GM18867 (cell line): Measurements from ENCODE around the gene CREBBP.

Experiments
- ATAC-seq: cut with Tn5 transposase; IDR thresholded peaks from one replicate; pipeline ENCODE4 v1.9.1; 2021; ENCODE audit warnings: mild to moderate bottlenecking, moderate library complexity; ENCODE audit not compliant: unreplicated experiment

The CREBBP gene

DNA sequence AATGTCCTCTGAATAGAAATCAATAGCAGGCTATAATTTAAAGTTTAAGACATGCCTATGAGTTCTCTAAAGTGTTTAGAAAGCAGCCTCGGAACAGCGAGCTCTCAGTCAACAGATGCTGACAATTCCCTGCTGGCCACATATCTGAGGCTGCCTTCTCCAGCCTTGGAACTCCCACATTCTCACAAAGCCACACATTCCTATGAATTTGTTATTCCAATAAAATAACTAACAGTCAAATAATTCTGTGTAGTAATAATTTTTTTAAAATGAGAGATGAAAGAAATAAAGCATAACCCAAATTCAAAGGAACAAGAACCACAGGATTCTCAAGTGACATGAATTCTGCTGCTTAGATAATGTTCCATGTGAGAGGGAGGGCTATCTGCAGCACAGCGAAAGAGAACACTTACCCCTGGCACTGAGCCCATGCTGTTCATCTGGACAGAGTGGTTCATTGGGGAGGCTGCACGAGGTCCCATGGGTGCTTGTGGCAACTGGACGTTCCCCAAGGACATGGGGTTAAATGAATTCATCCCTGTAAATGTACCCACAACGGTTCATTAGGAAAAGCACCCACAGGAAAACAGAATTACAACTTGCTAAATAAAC lies 106.3 kb downstream of the CREBBP start:
- ATAC-seq, result no peak

DNA sequence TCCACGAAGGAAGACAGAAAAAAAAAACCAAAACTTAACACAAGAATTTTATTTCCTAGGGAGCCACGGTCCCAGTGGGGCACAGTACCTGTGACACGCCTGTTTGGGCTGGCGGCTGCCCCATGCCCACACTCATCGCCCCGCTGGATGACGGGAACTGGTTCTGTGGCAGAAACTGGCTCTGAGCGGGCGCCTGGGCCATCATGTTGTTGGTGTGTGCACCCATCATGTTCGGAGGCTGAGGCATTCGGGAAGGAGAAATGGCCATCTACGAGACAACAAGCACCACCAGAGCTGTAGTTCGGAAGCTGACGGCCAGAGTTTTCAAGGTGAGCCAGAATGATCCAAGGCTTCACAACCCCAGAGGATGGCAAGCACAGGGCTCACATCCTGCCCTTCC lies 106.8 kb downstream of the CREBBP start:
- ATAC-seq, result no peak

DNA sequence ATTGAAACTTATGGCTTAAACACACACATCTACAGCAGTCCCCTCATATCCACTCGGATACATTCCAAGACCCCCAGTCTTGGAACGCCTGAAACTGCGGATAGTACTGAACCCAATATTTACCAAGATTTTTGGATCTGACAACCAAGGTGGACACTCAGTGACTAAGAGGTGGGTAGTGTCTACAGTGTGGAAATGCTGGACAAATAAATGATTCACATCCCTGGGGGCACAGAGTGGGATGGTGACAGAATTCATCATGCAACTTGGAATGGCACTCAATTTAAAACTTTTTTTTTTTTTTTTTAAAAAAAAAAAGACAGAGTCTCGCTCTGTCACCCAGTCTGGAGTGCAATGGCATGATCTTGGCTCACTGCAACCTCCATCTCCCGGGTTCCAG lies 109.0 kb downstream of the CREBBP start:
- ATAC-seq, result no peak

DNA sequence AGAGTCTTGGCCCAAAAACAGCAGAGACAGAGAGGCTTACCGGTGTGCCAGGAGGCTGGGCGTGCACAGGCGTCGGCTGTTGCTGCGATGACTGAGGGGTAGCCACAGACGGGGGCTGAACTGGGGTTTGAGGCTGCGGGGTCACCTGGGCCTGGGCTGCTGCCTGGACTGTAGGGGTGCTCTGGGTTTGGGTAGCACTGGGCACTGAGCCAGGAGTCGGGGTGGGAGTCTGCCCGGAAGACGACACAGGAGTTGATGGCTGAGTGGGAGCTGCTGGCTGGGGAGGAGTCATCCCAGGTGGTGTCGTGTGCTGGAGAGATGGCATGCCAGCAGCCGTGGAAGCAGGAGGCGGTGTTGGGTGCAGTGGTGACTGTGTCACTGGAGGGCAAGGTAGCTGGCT lies 110.0 kb downstream of the CREBBP start:
- ATAC-seq, result no peak

DNA sequence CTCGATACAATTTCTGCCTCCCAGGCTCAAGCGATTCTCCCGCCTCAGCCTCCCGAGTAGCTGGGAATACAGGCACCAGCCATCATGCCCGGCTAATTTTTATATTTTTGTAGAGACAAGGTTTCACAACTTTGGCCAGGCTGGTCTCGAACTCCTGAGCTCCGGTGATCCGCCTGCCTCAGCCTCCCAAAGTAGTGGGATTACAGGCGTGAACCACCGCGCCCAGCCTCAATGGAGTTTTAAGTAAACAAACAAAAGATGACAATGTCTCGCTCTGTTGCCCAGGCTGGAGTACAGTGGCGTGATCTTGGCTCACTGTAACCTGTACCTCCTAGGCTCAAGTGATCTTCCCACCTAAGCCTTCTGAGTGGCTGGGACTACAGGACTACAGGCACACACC lies 110.6 kb downstream of the CREBBP start:
- no peak for ATAC-seq

DNA sequence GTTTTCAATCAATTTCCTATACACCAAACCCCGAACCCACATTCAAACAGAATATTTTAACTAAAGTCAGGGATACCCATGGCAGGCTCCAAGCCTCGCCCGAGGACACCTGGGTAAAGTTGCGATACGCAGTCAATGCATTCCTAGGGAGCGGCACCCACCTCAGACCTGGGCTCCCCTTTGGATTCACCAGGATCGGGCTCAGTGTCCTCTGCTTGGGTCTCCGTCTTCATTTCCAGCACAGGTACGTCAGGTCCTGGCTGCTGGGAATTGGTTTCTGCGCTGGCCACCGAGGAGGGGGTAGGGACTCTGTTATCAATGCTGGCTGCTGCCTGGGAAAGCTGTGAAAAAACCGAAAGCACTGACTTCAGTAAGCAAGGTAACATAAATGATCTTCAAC lies 111.5 kb downstream of the CREBBP start:
- ATAC-seq, result no peak

DNA sequence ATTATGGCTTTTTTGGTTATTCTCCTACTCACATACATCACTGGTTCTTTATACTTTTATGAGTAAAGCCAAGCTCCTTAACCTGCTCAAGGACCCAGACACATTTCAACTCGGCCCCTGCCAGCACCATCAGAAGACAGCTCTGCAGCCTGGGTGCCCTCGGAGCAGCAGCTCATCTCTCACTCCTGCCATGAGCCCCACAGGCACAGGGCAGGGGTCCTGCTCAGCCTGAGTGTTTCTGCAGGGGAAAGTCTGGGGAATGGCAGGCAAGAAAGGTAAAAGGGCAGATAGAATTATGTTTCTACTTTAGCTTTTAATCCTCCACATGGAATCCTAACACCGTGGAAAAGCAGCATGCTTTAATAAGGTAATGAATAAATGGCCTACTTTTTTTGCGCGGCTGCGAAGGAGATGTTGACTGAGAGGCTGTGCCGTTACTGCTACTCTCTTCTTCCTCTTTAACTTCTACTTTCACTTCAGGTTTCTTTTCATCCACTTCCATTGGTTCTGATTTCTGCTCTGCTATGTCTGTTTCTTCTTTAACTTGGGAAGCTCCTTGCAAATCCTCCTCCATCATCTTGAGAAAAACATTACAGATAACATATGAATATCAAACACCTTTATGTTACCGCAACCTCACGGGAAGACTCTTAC lies 113.1 kb downstream of the CREBBP start:
- no peak for ATAC-seq

DNA sequence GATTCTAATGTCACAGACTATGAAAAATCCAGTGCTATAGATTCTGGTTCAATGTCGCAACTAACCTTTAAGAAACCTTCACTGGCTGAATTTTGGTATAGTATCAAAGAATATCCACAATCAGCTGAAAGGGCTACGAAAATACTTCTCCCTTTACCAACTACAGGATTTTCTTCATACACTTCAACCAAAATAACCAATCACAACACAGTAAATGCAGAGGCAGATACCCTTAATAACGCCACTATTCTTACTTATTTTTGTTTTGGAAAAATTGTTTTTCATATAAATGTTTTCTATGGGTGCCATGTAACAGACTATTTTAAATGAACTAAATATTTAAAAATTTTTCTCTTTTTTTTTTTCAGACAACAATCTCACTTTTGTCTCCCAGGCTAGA lies 114.3 kb downstream of the CREBBP start:
- ATAC-seq, result no peak

DNA sequence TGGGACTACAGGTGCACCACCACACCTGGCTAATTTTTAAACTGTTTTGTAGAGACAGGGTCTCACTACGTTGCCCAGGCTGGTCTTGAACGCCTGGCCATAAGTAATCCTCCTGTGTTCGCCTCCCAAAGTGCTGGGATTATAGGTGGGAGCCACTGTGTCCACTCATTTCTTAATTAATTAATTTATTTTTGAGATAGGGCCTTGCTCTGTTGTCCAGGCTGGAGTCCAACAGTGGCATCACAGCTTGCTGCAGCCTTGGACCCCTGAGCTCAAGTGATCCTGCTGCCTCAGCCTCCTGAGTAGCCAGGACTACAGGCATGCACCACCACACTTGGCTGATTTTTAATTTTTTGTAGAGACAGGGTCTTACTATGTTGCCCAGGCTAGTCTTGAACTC lies 116.1 kb downstream of the CREBBP start:
- ATAC-seq, result no peak

DNA sequence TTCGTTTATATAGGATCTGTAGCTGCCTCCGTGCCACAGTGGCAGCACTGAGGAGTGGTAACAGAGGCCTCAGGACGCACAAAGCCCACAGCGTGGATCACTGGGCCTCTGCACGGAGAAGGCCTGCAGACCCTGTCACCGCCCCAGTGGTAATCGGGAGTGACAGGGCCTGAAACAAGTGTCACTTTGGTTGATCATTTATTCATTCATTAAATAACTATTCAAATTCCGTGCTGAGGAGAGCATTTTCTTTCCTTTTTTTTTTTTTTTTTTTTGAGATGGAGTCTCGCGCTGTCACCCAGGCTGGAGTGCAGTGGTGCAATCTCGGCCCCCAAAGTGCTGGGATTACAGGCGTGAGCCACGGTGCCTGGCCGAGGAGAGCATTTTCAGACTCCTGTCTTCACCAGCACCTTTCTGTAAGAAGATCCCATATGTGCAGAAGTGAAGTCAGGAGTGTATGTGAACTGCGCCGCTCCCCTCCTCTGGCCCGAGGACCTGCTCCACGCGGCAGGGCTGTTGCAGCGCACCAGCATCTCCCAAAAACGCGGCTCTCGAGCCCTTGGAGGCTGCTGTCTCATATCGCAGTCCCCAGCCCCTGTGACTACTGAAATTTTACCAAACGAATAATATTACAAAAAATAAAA lies 118.3 kb downstream of the CREBBP start:
- ATAC-seq, result no peak

DNA sequence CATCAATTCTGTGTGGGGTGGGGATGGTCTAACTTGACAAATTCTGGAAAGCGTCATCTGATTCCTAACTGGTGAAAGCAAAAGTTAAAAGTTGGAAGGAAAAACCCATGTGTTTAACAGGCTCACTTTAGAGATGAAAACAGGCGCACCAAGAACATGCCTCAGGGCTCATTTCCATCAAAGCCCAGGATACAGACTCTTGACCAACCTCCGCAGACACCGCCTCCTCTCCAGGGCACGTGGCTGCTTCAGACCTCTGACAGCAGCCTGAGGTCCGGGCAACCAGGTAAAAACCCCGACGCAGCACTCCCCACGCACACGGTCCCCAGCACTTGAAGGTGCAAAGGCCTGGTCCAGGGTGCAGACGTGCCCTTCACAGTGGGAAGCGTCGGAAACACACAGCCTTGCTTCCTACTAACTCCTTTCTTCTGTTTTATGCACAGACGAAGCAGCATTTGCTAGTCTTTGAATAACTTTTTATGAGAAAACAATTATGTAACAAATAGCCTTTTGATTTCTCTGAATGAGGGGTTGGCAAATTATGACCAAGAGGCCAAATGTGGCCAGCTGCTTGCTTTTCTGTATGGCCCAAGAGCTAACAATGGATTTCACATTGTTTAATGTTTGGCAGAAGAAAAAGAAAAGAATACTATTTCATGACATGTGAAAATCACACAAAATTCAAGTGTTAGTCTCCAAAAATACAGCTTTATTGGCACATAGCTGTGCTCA lies 119.0 kb downstream of the CREBBP start:
- no peak for ATAC-seq

DNA sequence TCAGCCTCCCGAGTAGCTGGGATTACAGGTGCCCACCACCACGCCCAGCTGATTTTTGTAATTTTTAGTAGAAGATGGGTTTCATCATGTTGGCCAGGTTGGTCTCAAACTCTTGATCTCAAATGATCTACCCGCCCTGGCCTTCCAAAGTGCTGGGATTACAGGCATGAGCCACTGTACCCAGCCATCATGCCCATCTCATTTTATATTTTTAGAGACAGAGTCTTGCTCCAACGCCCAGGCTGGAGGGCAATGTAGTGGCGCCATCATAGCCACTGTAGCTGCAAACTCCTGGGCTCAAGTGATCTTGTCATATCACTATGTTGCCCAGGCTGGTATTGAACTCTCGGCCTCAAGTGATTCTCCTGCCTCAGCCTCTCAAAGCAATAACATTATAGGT lies 120.0 kb downstream of the CREBBP start:
- ATAC-seq, result no peak

DNA sequence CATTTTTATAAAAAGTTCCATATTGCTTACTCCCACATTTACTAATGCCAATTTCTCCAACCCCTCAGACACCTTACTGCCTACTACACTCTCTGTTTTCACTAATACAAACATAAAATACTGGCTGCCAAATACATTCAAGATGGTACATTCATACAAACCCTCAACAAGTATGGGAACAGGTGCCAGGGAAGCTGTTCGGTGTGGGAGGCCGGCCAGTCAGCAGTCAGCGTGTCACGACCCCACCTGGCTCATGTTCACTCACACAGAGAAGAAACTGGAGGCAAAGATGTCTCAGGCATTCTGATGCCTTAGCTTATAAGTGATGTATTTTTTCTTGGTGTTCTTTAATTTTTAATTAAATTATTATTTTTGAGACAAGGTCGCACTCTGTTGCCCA lies 120.8 kb downstream of the CREBBP start:
- ATAC-seq, result no peak

DNA sequence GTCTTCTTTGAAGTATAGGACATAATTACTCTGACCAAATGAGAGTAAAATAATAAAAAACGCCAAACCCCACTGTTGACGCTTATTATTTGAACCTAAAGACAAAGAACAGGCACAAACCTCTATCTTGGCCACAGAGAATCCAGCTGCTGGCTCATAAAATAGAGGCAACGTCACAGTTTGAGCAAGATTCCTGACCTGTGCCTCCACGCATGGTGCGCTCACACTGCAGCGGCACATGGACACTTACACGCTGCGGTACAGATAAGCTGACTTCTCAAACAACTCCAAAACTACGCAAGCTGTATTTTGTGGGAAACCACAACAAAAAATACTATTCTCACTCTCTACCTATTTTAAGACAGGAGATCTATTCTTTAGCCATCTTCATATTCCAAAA lies 124.4 kb downstream of the CREBBP start:
- ATAC-seq, result no peak

DNA sequence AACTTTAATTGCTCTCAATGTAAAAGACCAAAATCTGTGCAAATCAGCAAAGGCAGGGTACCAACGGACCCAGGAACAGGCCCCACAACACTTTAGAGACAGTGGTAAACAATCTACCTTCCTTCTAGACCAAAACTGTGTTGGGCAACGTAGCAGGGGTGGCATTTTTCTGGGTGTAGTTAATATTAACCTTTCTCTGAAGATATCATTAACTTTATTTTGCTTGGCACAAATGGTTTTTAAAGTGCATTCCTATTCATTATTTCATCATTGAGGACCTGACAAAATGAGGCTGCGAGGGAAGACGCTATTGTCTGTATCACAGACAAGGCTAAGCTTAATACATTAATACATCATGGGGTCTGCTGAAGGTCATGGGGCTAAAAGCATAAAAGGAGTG lies 125.3 kb downstream of the CREBBP start:
- ATAC-seq, result no peak

DNA sequence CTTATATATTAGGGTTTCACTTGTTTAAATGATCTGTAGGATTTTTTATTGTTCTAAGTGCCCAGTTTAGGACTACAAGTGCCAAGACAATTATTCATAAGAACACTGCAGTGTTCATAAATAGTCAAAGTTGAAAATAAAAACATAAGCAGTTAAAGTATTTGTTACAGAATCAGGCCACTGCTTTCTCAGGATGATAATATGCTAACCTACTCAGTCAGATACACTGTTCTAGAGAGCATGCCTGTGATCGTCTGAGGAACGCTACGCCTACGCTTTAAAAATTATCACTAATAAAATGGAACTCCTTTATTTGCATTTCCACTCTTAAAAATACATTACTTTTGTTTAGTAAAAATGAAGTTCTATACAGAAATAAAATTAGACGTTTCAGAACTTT lies 125.7 kb downstream of the CREBBP start:
- no peak for ATAC-seq

DNA sequence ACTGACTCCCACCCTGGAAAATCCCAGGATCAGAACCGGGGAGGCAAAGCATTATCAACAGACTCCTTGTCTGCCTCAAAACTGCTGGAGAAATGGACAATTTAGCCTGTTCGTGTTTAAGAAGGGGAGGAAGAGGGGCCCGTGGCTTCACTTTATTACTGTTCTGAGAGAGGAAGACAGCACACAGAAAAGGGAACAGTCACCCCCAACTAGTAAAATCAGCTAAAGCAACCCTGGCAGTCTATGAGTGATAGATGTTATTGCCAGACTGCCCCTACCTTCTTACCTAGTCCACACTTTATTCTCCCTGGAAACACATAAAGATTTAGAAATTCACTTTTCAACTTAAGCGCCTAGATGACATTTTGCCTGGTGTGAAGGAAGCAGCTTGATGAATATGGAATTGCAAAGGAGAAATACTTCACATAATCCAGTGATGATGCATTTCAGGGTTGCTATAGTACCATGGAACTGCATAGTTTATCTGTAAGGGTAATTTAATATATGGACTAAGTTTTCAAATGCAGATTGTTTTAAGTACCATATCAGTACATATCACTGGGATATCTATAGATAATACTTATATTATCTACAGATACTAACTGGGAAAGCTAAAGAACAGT lies 126.3 kb downstream of the CREBBP start:
- no peak for ATAC-seq

DNA sequence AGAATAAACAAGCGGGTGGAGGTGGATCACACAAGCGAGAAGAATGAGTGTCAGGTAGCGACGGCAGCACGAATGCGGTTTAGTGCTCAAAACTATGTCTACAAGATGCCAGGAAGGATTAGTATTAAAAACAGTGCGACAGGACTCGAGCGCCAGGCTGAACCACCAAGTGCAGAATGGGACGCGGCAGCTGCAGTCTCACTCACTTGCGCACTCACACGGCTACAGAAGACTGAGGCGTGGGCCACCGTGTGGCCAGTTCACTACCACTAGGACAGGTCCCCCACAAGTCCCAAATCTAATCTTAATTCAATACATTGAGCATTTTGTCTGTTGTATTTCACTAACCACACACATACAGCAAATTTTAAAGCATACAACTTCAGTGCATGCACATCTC lies 127.5 kb downstream of the CREBBP start:
- ATAC-seq, result no peak

DNA sequence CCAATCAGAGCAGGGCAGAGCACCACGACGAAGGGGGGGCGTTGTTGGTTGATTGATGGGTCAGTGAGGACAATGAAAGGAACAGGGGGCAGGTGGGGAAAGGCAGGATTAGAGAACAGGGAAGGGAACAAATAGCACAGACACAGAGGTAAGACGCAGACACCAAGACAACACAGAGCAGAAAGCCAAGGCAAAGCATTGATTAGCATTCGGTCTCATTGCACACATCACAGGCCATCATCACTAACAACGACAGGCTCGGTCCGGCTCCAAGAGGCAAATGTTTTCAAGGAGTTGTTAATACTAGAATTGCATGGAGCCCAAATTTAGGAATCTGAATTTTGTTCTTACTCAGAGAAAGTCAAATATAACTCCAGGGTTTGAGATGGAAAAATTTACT lies 128.6 kb downstream of the CREBBP start:
- ATAC-seq, result no peak

DNA sequence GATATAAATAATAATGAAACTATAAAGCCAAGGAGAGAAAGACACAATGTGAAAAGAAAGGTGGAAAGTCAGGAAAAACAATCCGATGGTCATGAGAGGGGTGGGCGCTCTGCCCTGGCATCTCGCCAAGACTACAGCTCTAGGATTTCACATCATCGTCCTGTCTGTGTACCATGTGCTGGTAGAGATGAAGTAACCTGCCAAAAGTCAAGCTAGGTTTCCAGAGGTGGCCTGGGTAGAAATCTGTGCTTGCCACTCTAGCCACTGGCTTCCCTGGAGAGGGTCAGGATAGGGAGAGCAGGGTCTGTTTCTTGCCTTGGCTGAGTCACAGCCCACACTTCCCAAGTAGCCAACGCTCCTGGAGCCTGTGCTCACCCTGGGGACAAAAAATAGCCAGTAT lies 132.2 kb downstream of the CREBBP start:
- no peak for ATAC-seq

DNA sequence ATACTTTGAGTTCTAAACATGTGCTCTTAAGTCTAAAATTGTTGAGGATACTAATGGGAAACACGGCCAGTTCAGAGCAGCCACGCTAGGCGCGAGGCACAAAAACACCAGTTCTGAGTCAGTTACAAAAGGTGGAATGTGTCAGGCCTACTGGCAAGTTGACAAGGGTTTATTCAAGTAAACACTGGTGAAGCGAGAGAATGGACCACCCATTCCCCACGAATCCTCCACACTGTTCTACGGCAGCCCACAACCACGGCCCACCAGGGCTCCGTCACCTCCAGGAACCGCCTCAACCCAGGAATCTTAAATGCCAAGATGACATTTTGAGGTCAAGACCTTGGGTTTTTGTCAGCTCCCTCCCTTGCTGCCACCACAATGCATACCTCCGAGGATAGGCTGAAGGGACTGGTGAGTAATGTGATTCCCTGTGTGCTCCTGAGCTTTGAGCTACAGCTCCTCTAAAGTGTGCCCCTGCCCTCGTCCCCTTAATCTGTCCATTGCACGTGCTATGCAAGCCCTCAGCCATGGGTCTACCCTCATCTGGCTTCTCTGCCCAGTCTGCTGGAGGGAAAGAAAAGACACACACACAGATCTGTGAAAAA lies 134.7 kb downstream of the CREBBP start:
- ATAC-seq, result no peak
